A549 treated with ZK216348 at 1 μM for 4 hours (cell line): Measurements from ENCODE around the gene CCDC102B. TPM values are rescaled to one million over a fixed set of nuclear protein-coding genes. Genes with fewer than 3 reads are reported as not detected.

Experiments used
- total RNA-seq: library from RNA; stranded (reverse); fragments of 200-300 nt; extraction: Qiagen RNA extraction; gene quantifications from 5 replicates; pipeline ENCODE4 v1.2.3, GENCODE V29; 2022; ENCODE audit warnings: low read depth

CCDC102B gene
- 0.38 to 0.92 TPM (median 0.52 TPM) in 4 of 5 replicates, not detected in the other for total RNA-seq

GRCh38 chr18:68797871-68798270 is at the start of gene CCDC102B:
Gene CCDC102B (plus strand): TSS chr18:68798080. CDS start chr18:68836764, 38,684 bp downstream.

Other genes with a start within 250 kb of the CCDC102B start
- 15.7 to 24.2 TPM (median 21.4 TPM) in 5 replicates for gene TMX3, start 83.0 kb upstream of the CCDC102B start, total RNA-seq